HuH-7 (cell line): ENCODE data around the gene C10orf88.
"Not testable (repeated sequence)": the region's sequence is repeated elsewhere in the genome, so short reads cannot be mapped to it uniquely, and the experiment has no call there.

Experiments
- DNase-seq: peaks from one replicate; pipeline ENCODE4 v3.0.0; 2011; ENCODE audit warnings: low spot score

C10orf88 gene

DNA sequence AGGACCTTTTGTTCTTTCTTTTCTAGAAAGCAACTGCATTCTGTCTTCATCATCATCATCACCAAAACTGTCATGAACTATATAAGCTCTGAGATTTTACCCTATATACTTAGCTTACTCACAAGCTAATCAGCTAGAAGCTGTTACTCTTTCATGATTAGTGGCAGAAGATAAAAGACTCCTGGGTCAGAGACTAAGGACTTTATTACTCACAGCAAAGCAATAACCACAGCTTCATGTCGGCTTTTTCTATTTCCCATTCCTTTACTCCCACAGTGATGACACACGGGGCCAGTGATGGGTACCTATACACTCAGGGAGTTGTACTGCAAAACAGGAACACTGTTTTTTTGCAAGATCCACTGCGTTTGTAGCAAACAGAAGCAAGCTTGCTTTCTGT is 8.4 kb upstream of the C10orf88 start:
- no peak for DNase-seq

DNA sequence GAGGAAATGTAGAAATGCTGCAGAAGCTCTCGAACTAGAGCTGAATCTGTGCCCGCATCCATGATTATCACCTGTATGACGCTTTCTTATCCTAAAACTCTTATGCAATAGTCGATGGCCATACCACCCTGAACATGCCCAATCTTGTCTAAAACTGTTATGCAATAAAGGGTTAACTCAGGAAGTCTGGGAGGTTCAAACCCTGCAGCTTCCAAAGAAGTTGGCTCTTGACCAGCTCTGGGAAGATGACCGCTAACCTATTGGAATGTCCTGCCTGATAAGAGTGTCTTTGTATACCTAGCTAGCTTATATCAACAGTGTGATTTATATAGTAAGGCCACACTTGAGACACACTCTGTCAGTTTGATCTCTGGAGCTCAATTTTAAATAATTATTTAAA is 3.4 kb upstream of the C10orf88 start:
- DNase-seq, result no peak

DNA sequence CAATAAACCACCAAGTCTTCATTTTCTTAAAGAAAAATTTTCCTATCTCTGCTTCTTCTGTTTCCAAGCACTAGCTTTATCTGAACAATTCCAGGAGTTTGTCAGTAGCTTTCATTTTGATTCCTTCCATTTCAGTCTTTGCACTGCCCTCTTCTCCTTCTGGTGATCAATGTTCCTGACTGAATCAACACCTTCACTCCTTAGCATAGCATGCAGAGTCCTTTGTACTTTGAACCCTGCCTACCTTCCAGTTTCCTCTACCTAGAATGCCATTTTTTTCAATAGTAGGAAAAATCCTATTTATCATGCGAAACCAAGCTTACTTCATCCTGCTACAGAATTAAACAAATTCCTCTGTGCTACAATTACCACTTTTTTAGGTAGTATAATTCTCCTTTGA is 1.9 kb upstream of the C10orf88 start:
- DNase-seq, result no peak

DNA sequence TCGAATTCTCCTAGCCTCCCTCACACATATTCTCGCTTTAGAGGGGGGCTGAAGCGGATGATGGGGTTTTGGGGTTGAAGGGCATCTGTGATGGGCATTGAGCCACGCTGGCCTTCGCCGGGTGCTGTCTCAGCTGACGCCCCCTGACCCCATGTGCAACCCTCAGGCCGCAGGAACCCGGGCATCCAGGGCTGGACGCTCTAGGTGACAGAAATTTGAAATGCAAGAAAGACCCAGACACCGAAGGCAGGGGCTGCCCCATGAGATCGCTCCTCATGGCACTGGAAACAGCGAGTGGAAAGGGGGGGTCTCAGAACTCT is 664 bp upstream of the C10orf88 start:
- no peak for DNase-seq

DNA sequence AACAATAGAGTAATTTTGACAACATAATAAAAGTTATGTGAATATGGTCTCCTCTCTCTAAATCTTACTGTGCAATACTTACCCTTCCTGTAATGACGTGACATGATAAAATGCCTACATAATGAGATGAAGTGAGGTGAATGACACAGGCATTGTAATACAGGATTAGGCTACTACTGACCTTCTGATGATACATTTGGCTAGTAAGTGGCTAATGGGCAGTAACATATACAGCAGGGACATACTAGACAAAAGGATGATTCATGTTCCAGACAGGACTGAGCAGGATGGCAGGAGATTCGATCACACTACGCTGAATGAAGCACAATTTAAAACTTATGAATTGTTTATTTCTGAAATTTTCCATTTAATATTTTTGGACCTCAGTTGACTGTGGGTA is 4.7 kb downstream of the C10orf88 start:
- DNase-seq, result no peak

DNA sequence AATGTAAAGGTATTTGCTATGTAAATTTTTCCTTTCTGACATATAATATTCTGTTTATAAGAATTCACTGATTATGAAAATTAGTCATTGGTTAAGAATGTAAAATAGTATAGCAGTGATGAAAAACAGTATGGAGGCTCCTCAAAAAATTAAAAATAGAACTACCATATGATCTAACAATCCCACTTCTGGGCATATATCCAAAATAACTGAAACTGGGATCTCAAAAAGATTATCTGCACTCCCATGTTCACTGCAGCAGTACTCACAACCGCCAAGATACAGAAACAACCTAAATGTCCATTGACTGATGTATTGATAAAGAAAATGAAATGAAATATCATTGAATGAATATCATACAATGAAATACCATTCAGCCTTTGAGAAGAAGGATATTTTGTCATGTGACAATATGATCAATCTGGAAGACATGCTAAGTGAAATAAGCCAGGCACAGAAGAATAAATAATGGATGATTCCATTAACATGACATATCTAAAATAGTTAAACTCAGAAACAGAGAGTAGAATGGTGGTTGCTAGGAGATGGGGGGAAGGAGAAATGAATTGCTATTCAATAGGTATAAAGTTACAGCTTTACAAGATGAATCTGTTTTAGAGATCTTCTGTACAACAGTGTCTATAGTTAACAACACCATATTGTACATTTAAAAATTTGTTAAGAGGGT is 14.0 kb downstream of the C10orf88 start:
- DNase-seq, result no peak

DNA sequence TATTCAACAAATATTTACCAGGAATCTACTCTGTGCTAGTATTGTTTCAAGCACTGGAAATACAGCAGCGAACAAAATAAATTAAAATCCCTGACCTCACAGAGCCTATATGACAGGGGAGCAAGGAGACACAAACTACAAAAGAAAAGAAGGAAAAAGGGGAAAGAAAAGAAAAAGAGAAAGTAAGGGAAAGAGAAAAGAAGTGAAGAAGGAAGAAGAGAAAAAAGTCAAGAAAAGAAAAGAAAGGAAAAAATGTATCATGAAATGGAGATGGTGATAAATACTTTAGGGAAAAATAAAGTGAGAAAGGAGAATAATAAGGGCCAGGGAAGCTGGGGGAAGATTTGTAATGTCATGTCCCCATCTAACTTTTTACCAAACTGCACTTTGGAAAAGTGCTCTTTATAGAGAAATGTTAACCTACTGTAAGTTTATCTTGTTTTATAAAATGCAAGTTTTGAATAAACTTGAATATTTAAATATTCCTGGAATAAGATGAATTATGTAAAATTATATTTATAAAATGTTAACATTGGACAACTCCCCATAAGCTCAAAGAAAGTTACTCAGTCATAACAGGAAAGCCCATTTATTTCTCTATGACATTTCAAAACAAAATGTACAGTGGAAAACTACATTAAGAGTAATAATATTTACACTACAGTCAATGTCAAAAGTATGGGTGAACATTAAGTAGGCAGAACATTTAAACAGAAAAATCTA is 14.7 kb downstream of the C10orf88 start:
- no peak for DNase-seq

DNA sequence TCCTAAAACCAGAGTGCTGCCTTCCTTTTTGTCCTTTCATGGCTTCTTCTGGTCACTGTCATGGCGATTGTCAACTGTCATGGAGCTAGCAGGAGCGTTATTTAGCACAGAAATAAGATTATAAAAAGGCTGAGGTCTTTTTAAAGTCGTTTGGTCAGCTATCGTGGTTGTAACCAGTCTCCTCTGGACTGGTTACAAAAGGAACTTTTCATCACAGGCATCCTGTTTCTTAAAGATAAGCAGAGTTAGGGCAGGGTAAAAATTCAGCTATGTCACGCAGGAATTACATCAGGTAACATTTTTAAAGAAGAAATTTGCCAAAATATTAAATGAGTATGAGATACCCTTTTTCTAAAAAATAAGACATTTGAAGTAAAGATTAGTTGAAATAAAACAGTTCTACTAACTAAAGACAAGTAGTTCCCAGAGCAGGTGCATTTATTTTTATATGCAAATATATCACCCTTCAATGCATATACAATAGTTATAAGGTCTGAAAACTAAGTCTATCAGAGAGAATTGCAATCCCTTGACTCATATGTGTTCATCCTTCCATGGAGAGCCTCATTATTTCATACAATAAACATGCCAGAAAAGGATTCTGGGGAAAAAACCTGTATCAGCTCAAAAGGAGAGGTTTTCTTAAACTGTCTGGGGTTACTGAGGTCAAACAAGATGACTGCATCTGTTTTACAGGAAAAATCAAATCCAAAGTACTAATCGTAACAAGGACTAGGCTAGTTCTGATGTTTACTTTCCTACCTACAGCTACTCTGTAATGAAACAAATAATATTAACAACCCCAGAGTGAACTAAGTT is 22.7 kb downstream of the C10orf88 start:
- DNase-seq, result no peak

DNA sequence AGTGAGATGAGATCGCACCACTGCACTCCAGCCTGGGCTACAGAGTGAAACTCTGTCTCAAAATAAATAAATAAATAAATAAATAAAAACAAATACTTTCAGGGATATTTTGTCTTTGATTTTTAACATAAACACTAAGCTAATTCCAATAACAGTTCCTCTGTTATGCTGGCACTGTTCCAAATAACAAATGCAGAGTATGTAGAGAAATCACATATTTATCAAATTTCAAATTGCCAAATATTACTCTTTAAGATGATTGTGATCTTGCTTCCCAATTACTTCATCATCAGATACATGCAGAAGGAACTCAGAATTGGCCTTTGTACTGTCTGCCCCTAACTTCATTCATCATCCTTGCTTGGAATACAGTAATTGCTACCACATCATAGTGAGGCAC is 23.9 kb downstream of the C10orf88 start:
- DNase-seq, result no peak

DNA sequence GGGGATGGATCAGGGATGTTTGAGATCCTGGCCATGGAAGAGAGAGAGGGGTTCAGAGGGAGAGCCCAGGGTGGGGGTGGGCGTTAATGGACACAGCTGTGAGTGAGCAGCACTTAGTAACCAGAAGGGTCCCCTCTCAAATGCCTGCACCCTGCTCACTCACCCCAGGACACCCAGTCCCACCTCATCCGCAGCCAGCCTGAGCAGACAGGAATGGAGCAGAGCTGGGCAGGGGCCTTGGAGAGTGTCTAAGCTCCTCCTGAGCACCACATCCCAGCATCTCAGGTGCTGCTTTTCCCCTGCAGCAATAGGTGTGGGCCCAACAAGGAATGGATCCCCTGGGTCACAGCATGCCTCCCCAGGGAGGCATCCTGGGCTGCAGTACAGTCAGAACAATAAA is 38.3 kb downstream of the C10orf88 start:
- no peak for DNase-seq

DNA sequence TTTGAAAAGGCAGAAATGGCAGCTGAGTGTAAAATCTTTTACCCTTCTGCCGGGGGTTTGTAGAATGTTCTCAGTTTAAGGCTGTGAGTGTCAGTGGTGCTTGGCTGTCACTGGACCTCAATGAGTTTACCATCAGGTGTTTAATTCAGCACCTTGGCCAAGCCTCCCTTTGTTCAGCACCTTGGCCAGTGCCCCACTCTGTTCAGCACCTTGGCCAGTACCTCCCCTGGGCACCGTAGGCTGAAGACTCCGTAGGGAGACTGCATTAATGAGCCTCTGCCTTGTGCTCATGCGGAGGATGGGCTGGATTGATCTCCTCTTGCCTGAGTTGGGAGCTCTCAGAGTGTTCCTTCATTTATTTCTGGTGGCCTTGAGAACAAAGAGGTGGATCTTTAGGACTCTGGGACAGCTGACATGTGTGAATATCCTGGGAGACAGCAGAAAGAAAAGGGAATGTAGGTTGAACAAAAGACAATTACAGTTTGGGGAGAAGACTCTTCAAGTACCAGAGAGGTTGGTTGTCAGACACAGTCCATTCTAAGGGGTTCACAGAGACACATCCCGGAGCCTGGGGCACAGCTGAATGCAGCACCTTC is 42.0 kb downstream of the C10orf88 start:
- peak; percentile 46 for DNase-seq

DNA sequence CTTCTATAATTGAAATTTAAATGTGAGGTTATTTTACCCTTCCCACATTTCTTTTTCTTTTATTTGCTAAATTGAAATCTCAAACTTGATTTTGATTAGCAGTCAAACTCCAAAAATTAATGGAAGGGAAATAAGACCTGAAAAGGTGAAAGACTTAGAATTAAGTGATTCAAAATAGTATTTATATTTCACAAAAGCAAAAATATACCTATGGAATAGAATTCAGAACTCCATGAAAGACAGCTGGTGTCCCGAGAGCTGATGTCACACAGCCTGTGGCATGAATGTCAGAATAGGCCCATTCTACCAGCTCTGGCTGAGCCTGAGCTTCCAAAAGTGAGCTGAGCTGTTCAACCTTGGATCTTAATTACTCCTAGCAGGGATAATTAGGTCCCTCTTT is 43.7 kb downstream of the C10orf88 start, which contains the start of gene FAM24A:
TSS of gene FAM24A (plus strand) at position 301 of the 400 bp plus-strand sequence. CDS start 1,025 bp downstream, outside the sequence.
- DNase-seq, result no peak

DNA sequence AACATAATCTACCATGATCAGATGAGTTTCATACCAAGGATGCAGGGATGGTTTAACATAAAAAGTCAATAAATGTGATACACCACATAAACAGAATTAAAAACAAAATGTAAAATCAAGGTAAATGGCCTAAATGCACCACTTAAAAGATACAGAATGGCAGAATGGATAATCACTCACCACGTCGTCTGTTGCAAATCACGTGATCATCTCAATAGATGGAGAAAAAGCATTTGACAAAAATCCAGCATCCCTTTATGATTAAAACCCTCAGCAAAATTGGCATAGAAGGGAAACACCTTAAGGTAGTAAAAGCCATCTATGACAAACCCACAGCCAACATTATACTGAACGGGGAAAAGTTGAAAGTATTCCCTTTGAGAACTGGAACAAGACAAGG is 50.2 kb downstream of the C10orf88 start:
- not testable (repeated sequence) for DNase-seq

DNA sequence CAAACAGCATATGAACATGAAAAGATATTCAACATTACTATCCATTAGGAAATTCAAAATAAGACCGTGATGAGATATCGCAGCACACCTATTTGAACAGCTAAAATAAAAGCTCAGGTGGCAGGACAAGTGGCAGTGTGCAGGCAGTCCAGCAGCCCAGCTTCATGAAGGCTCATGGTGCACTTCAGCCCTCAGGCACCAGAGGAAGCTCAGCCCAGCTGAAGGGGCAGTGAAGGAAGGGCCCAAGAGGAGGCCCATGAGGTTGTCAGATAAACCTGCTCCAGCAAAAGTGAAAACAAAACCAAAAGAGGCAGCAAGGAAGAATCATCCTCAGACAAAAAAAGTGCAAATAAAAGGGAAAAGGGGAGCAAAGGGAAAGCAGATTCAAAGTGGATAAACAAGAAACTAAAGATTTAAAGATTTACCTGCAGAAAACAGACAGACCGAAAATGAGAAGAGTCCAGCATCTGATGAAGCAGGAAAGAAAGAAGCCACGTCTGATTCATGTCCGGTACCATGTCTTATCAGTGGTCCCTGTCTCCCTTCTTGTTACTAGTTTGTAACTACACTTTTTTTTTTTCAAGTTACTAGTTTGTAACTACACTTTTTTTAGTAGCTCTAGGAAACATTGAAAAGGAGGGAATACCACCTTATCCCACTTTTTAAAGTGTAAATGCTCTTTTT is 59.6 kb downstream of the C10orf88 start:
- no peak for DNase-seq

DNA sequence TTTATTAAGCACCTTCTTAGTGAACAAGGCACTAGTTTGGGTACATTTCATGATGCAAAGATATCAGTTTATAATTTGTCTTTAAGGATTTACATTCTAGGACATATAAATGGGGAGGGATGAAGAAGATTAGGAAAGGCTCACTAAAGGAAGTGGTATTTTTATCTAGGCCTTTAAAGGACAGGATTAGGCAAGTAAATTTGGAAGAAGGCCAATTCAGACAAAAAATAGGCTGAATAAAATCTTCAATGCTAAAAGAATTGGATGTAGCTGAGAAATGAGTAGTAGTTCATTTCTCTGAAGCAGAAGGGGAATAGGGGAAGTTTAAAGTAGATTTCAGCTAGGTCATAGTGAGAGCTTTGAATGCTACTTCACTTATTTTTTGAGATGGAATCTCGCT is 69.9 kb downstream of the C10orf88 start:
- no peak for DNase-seq

DNA sequence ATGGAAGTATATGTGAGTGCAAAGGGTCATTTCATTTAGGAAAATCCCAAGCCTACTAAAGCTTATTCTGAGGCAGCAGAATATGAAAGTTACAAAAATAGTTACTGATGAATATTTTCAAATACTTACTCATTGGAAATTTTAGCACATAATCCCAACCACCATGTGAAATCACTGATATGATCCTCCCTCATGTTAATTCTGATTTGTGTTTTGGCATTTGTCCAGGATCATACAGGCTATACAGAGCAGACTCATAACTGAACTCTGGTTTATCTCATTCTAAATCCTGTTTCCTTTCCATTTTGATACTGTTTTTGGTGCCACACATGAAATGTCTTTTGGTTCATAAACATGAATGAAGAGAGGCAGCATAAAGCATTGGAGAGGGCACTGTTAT is 71.3 kb downstream of the C10orf88 start:
- no peak for DNase-seq
